Calu3 (cell line): ENCODE data around the gene CX3CL1. TPM values are rescaled to one million over a fixed set of nuclear protein-coding genes. Genes with fewer than 3 reads are reported as not detected.

Source experiments
- BruUV-seq: library from RNA; stranded (reverse); fragments of 400-500 nt; replicated peaks from 2 replicates; lab custom pipeline; 2021; lab: Mats Ljungman, UMichigan
- CTCF ChIA-PET: fragments of 300-600 bp; sonication (Branson Sonifier 250); formaldehyde crosslinking; loops from one replicate; lab custom pipeline; 2022; ENCODE audit warnings: antibody characterized with exemption; lab: Charles Lee
- DNase-seq: peaks from one replicate; pipeline ENCODE4 v3.0.0; 2022
- H3K27ac Mint-ChIP-seq: one replicate; pipeline ENCODE4 v1.8.0; 2022; ENCODE audit warnings: mixed read lengths; ENCODE audit not compliant: unreplicated experiment
- H3K27me3 Mint-ChIP-seq: one replicate; pipeline ENCODE4 v1.8.0; 2022; ENCODE audit warnings: mixed read lengths; ENCODE audit not compliant: unreplicated experiment
- H3K36me3 Mint-ChIP-seq: one replicate; pipeline ENCODE4 v1.8.0; 2022; ENCODE audit warnings: mild to moderate bottlenecking, moderate library complexity, mixed read lengths; ENCODE audit not compliant: insufficient read depth, unreplicated experiment
- H3K4me1 Mint-ChIP-seq: one replicate; pipeline ENCODE4 v1.8.0; 2022; ENCODE audit warnings: mild to moderate bottlenecking, low read depth, mixed read lengths; ENCODE audit not compliant: unreplicated experiment
- H3K4me3 Mint-ChIP-seq: one replicate; pipeline ENCODE4 v1.8.0; 2022; ENCODE audit warnings: mild to moderate bottlenecking, low read depth, moderate library complexity, mixed read lengths; ENCODE audit not compliant: unreplicated experiment
- H3K9me3 Mint-ChIP-seq: one replicate; pipeline ENCODE4 v1.8.0; 2022; ENCODE audit warnings: low read depth, mixed read lengths; ENCODE audit not compliant: unreplicated experiment
- CTCF ChIP-seq: fragments of 200-600 bp; IDR thresholded peaks from one replicate; pipeline ENCODE4 v1.8.0; 2022; ENCODE audit warnings: antibody characterized with exemption; ENCODE audit not compliant: unreplicated experiment
- intact Hi-C: fragments of 100-400 bp; cut with micrococcal nuclease; formaldehyde crosslinking; loops from one replicate; pipeline ENCODE4 v1.10.0; 2022; ENCODE audit not compliant: unreplicated experiment
- total RNA-seq: library from RNA; stranded (reverse); gene quantifications from 2 replicates; pipeline ENCODE4 v1.2.3, GENCODE V29; 2022

Gene CX3CL1
- total RNA-seq, 1 experiment from 2014 or later: 17.6 TPM

- H3K27me3 Mint-ChIP-seq: no peaks in the 10 kb centered on the region
- no peak for TF ChIP-seq CTCF
- H3K9me3 Mint-ChIP-seq: no peaks in the 10 kb centered on the region
- intact Hi-C loops: no loop called here
- DNase-seq: no peak
- peak overlapping the region; percentile 32 for H3K27ac Mint-ChIP-seq
- H3K36me3 Mint-ChIP-seq: peaks cover 20% of the 10 kb centered on the region
- no TSS peak for BruUV-seq
- CTCF ChIA-PET: no interaction called here
- peaks cover 67% of the 10 kb centered on the region for H3K4me1 Mint-ChIP-seq
- H3K4me3 Mint-ChIP-seq: no peak overlapping the region
Measured at GRCh38 chr16:57384248-57385070, 12.2 kb downstream of the CX3CL1 start.

GRCh38 chr16:57385083-57385482 lies 12.8 kb downstream of the CX3CL1 start:
- intact Hi-C loops: no loop called here
- H3K27ac Mint-ChIP-seq: no peak overlapping the region
- TF ChIP-seq CTCF: no peak
- BruUV-seq: no TSS peak
- no peak for DNase-seq
- no peaks in the 10 kb centered on the region for H3K9me3 Mint-ChIP-seq
- H3K4me1 Mint-ChIP-seq: peaks cover 68% of the 10 kb centered on the region
- no peaks in the 10 kb centered on the region for H3K27me3 Mint-ChIP-seq
- CTCF ChIA-PET: no interaction called here
- H3K36me3 Mint-ChIP-seq: peaks cover 20% of the 10 kb centered on the region
- no peak overlapping the region for H3K4me3 Mint-ChIP-seq

GRCh38 chr16:57386381-57386951 lies 14.2 kb downstream of the CX3CL1 start:
- CTCF ChIA-PET: interaction anchor here (0.7 to 0.9 kb wide), 2 partner anchors 9 to 14 kb away, joined by 3 read pairs; partner anchors contain the start of gene CX3CL1

More at GRCh38 chr16:57386381-57386951, 14.2 kb downstream of the CX3CL1 start:
- intact Hi-C loops: no loop called here
- TF ChIP-seq CTCF: no peak
- peaks cover 15% of the 10 kb centered on the region for H3K36me3 Mint-ChIP-seq
- DNase-seq: no peak
- peak overlapping the region; percentile 71 for H3K27ac Mint-ChIP-seq
- no TSS peak for BruUV-seq
- H3K4me1 Mint-ChIP-seq: peaks cover 69% of the 10 kb centered on the region
- H3K9me3 Mint-ChIP-seq: no peaks in the 10 kb centered on the region
- H3K4me3 Mint-ChIP-seq: no peak overlapping the region
- no peaks in the 10 kb centered on the region for H3K27me3 Mint-ChIP-seq
